A549 (cell line): Measurements from ENCODE around the gene KCTD19. TPM values are rescaled to one million over a fixed set of nuclear protein-coding genes. Genes with fewer than 3 reads are reported as not detected.

Experiments
- ATAC-seq, 2 experiments: fragments of 200-7000 bp in 1 of 2; fragments of >200 bp in 1 of 2; cut with Nextera tagmentation in 1 of 2; cut with Tn5 transposase in 1 of 2; 3 replicates each; pipeline versions ENCODE4 v1.8.0 to v1.9.1; 2018 to 2020; ENCODE audit warnings: mild to moderate bottlenecking in 1 of 2, moderate library complexity in 1 of 2
- CTCF ChIA-PET: fragments of 300-600 bp; sonication (Branson Sonifier 250); formaldehyde crosslinking; extraction: SDS; loops from one replicate; lab custom pipeline; 2021; ENCODE audit warnings: antibody characterized with exemption, inconsistent platforms; lab: Yijun Ruan, JAX
- POLR2A ChIA-PET: fragments of 350-600 bp; formaldehyde crosslinking; extraction: SDS; loops from one replicate; lab custom pipeline; 2021; ENCODE audit warnings: antibody characterized with exemption, inconsistent platforms; lab: Yijun Ruan, JAX
- DNase-seq, 2 experiments: peaks; one replicate each; pipeline versions ENCODE4 v3.0.0 to v3.0.0-alpha.2; 2011 to 2016; ENCODE audit warnings: low read depth in 1 of 2, low spot score in 1 of 2
- FAIRE-seq: peaks from 2 replicates; lab custom pipeline; 2011; peaks lifted over from hg19 to GRCh38; lab: Jason Lieb, UNC
- H3K27ac ChIP-seq, 2 experiments: fragments of >200 bp; sonication (Bioruptor Twin); formaldehyde crosslinking; 3 replicates each; pipeline ENCODE4 v1.5.1; 2016 to 2017
- H3K4me1 ChIP-seq: fragments of >200 bp; sonication (Bioruptor Twin); formaldehyde crosslinking; 3 replicates; pipeline ENCODE4 v1.6.1; 2016
- H3K4me2 ChIP-seq: fragments of >200 bp; sonication (Bioruptor Twin); formaldehyde crosslinking; 3 replicates; pipeline ENCODE4 v1.6.1; 2016
- H3K4me3 ChIP-seq: fragments of >200 bp; sonication (Bioruptor Twin); formaldehyde crosslinking; 3 replicates; pipeline ENCODE4 v1.5.1; 2016
- H3K9me3 ChIP-seq: fragments of >200 bp; sonication (Bioruptor Twin); formaldehyde crosslinking; 3 replicates; pipeline ENCODE4 v1.6.1; 2016
- ATOH8 ChIP-seq: fragments of 250-450 bp; sonication (Bioruptor Pico); IDR thresholded peaks from 2 replicates; pipeline ENCODE4 v1.5.0; 2020; ENCODE audit warnings: low read depth, mild to moderate bottlenecking, moderate library complexity
- BHLHE40 ChIP-seq: IDR thresholded peaks from 2 replicates; pipeline ENCODE4 v1.6.1; 2012; ENCODE audit warnings: low read depth, low read length, inconsistent platforms
- E2F6 ChIP-seq: IDR thresholded peaks from 2 replicates; pipeline ENCODE4 v1.6.1; 2012; ENCODE audit warnings: low read depth, borderline replicate concordance
- EHF ChIP-seq: fragments of 250-450 bp; sonication (Bioruptor Pico); IDR thresholded peaks from 2 replicates; pipeline ENCODE4 v1.5.0; 2020; ENCODE audit warnings: mild to moderate bottlenecking
- EP300 ChIP-seq, 2 experiments: fragments of >200 bp; sonication (Bioruptor Twin); formaldehyde crosslinking; IDR thresholded peaks; 2 replicates in 1 of 2; 3 replicates in 1 of 2; pipeline ENCODE4 v1.6.1; 2016 to 2017
- FOSB ChIP-seq: fragments of 250-450 bp; sonication (Bioruptor Pico); IDR thresholded peaks from 2 replicates; pipeline ENCODE4 v1.5.0; 2020; ENCODE audit warnings: mild to moderate bottlenecking, moderate library complexity
- HEYL ChIP-seq: fragments of 250-450 bp; sonication (Bioruptor Pico); IDR thresholded peaks from 2 replicates; pipeline ENCODE4 v1.8.0; 2021; ENCODE audit warnings: mild to moderate bottlenecking, moderate library complexity
- JUNB ChIP-seq: fragments of >200 bp; sonication (Bioruptor Twin); formaldehyde crosslinking; IDR thresholded peaks from 2 replicates; pipeline ENCODE4 v1.6.1; 2016
- MAZ ChIP-seq: fragments of 150-350 bp; IDR thresholded peaks from 2 replicates; pipeline ENCODE4 v1.6.1; 2014; ENCODE audit warnings: antibody characterized with exemption, low read depth, low read length, borderline replicate concordance
- MYC ChIP-seq: IDR thresholded peaks from 2 replicates; pipeline ENCODE4 v1.6.1; 2012; ENCODE audit warnings: mild to moderate bottlenecking, inconsistent platforms, low read length, improper control_type of control experiment, borderline replicate concordance
- NR3C1 ChIP-seq: fragments of >200 bp; sonication (Bioruptor Twin); formaldehyde crosslinking; IDR thresholded peaks from 3 replicates; pipeline ENCODE4 v1.6.1; 2017
- PBX3 ChIP-seq: IDR thresholded peaks from 2 replicates; pipeline ENCODE4 v1.6.1; 2012
- POLR2A ChIP-seq: IDR thresholded peaks from 2 replicates; pipeline ENCODE4 v1.6.1; 2012; ENCODE audit warnings: mild to moderate bottlenecking, low read length
- RARB ChIP-seq: fragments of 250-450 bp; sonication (Bioruptor Pico); IDR thresholded peaks from 2 replicates; pipeline ENCODE4 v1.8.0; 2021; ENCODE audit warnings: mild to moderate bottlenecking, moderate library complexity
- REST ChIP-seq: fragments of 200-600 bp; sonication (generic); IDR thresholded peaks from 2 replicates; pipeline ENCODE4 v1.6.1; 2016; ENCODE audit warnings: antibody characterized with exemption, mild to moderate bottlenecking, moderate library complexity
- SMC3 ChIP-seq: fragments of >200 bp; sonication (Bioruptor Twin); formaldehyde crosslinking; IDR thresholded peaks from 3 replicates; pipeline ENCODE4 v1.6.1; 2018; ENCODE audit warnings: inconsistent platforms
- TFCP2L1 ChIP-seq: fragments of 250-450 bp; sonication (Bioruptor Pico); IDR thresholded peaks from 2 replicates; pipeline ENCODE4 v1.5.0; 2021; ENCODE audit warnings: mild to moderate bottlenecking
- USF2 ChIP-seq: fragments of 450-650 bp; IDR thresholded peaks from 2 replicates; pipeline ENCODE4 v1.6.1; 2014; ENCODE audit warnings: antibody characterized with exemption
- WGBS: methylation state at CpG from one replicate; pipeline ENCODE4 v1.1.6; 2017; ENCODE audit errors: missing lambda C conversion rate; 5-methylcytosine and 5-hydroxymethylcytosine counted together
- polyA plus RNA-seq, 4 experiments: library from polyadenylated mRNA; depleted of rRNA in 3 of 4; stranded (reverse); fragments of >200 nt; fragmentation: RNase III in 1 of 4; extraction: RNeasy Plus Mini Kit Qiagen cat#74134 plus additional on column Dnase treatment in 1 of 4; gene quantifications; 2 replicates in 3 of 4; 3 replicates in 1 of 4; pipeline ENCODE4 v1.2.3, GENCODE V29; 2011 to 2017

The KCTD19 gene
- polyA plus RNA-seq, 2 of the 4 experiments (the other 2 are of a cell fraction), result 0.57 to 1.1 TPM

- WGBS, result 80% methylated on average over 4 of the region's 4 CpGs
- FAIRE-seq, result no peak
- Histone ChIP-seq H3K4me2 (no peak overlapping the region), H3K9me3 (no peaks in the 10 kb centered on the region), H3K4me3 (no peak overlapping the region), H3K4me1 (no peaks in the 10 kb centered on the region), H3K27ac (no peak overlapping the region)
- POLR2A ChIA-PET, result no interaction called here
- ATAC-seq, result no peak
- CTCF ChIA-PET, result interaction anchor here (0.9 to 3.8 kb wide), 6 partner anchors 15 to 208 kb away, joined by 3 to 16 read pairs (median 4); partner anchors contain the start of gene PLEKHG4
- TF ChIP-seq E2F6, result no peak
- TF ChIP-seq RARB (CRISPR knock-in tag), result no peak
- no peak for TF ChIP-seq EHF
- no peak for TF ChIP-seq ATOH8
- DNase-seq, result no peak
Measured at GRCh38 chr16:67257486-67258160, 68.9 kb downstream of the KCTD19 start.

- ChIA-PET POLR2A (no interaction called here), CTCF (interaction anchor here (1.2 to 1.4 kb wide), 2 partner anchors 22 to 77 kb away, joined by 4 read pairs; no protein-coding TSS in a partner anchor)
- no peak overlapping the region for H3K4me2 ChIP-seq
- FAIRE-seq (no peak), ATAC-seq (no peak), DNase-seq (no peak)
- no peaks in the 10 kb centered on the region for H3K4me1 ChIP-seq
- no peak for TF ChIP-seq MAZ
- TF ChIP-seq REST, result no peak
- no peak for TF ChIP-seq NR3C1
- TF ChIP-seq SMC3, result no peak
- no peak for TF ChIP-seq JUNB
- no peak for TF ChIP-seq BHLHE40
- no peak for TF ChIP-seq TFCP2L1
- TF ChIP-seq FOSB (CRISPR knock-in tag), result no peak
- no peak for TF ChIP-seq MYC
- no peak for TF ChIP-seq USF2
- TF ChIP-seq HEYL, result no peak
- TF ChIP-seq RARB (CRISPR knock-in tag), result no peak
- no peak for TF ChIP-seq EP300 (IDR thresholded peaks at IDR 0.05)
- TF ChIP-seq PBX3, result no peak
- no peak for TF ChIP-seq POLR2A
- no peak overlapping the region for H3K27ac ChIP-seq
- no peaks in the 10 kb centered on the region for H3K9me3 ChIP-seq
- no peak overlapping the region for H3K4me3 ChIP-seq
- 90% methylated on average over 11 of the region's 11 CpGs for WGBS
Measured at GRCh38 chr16:67256701-67257230, 69.8 kb downstream of the KCTD19 start.
